Measurements from ENCODE around the gene ZNF692.
A peak's percentile ranks its signal among the peaks of the same experiment; 100 is the strongest.

Gene ZNF692

GRCh38 chr1:248881261-248881660 is 22.4 kb upstream of the ZNF692 start:
- DNase-seq = no peak

GRCh38 chr1:248873993-248874533 is 15.2 kb upstream of the ZNF692 start:
- DNase-seq = peak; percentile 74 to 95 (median 90)

- DNase-seq = peak; percentile 94 to 95 (median 94)
Observed at GRCh38 chr1:248873409-248873992, 14.6 kb upstream of the ZNF692 start.

GRCh38 chr1:248872752-248873408 is 14.0 kb upstream of the ZNF692 start:
- peak; percentile 52 to 68 (median 53) for DNase-seq

- no peak for DNase-seq
Observed at GRCh38 chr1:248871837-248872401, 13.0 kb upstream of the ZNF692 start.

- peak; percentile 65 to 84 (median 71) for DNase-seq
Observed at GRCh38 chr1:248862998-248863881, 4.4 kb upstream of the ZNF692 start.

GRCh38 chr1:248862695-248862997 is 3.8 kb upstream of the ZNF692 start:
- DNase-seq = peak in 1 of 3 donors; percentile 9

GRCh38 chr1:248861616-248862015 is 2.7 kb upstream of the ZNF692 start:
- DNase-seq = no peak

- DNase-seq = peak; percentile 25 to 50 (median 43)
Observed at GRCh38 chr1:248860007-248860406, 1.1 kb upstream of the ZNF692 start.

- DNase-seq = peak; percentile 70 to 84 (median 70)
Observed at GRCh38 chr1:248858096-248858890, 592 bp downstream of the ZNF692 start.

GRCh38 chr1:248857749-248858095 is 1.2 kb downstream of the ZNF692 start:
- no peak for DNase-seq

- no peak for DNase-seq
Observed at GRCh38 chr1:248857201-248857600, 1.7 kb downstream of the ZNF692 start.

- no peak for DNase-seq
Observed at GRCh38 chr1:248856176-248856575, 2.7 kb downstream of the ZNF692 start.

GRCh38 chr1:248855580-248855979 is 3.3 kb downstream of the ZNF692 start:
- no peak for DNase-seq

GRCh38 chr1:248853663-248854375 is 5.1 kb downstream of the ZNF692 start:
- DNase-seq = no peak

- peak; percentile 37 to 60 (median 47) for DNase-seq
Observed at GRCh38 chr1:248852481-248853405, 6.1 kb downstream of the ZNF692 start.

GRCh38 chr1:248851390-248851789 is 7.5 kb downstream of the ZNF692 start:
- DNase-seq = no peak

GRCh38 chr1:248850536-248851251 is 8.2 kb downstream of the ZNF692 start:
- no peak for DNase-seq

GRCh38 chr1:248850124-248850523 is 8.8 kb downstream of the ZNF692 start:
- DNase-seq = no peak

- DNase-seq = no peak
Observed at GRCh38 chr1:248849637-248850036, 9.2 kb downstream of the ZNF692 start.
